Lower leg skin (tissue), 3 donors: ENCODE measurements around the gene ASTN1.

Source experiments
- POLR2A ChIP-seq, 2 donors: fragments of 450-650 bp; IDR thresholded peaks; one replicate each; pipeline ENCODE4 v1.6.1; 2016 to 2017; ENCODE audit warnings: antibody characterized with exemption in 2 of 2, mild to moderate bottlenecking in 1 of 2, moderate library complexity in 1 of 2
- TF ChIP-seq, protein P1 (sequence below), 3 donors: fragments of 450-650 bp; IDR thresholded peaks; one replicate each; pipeline ENCODE4 v1.5.1; 2016; ENCODE audit warnings: antibody characterized with exemption in 3 of 3, mild to moderate bottlenecking in 3 of 3, moderate library complexity in 2 of 3

DNA sequence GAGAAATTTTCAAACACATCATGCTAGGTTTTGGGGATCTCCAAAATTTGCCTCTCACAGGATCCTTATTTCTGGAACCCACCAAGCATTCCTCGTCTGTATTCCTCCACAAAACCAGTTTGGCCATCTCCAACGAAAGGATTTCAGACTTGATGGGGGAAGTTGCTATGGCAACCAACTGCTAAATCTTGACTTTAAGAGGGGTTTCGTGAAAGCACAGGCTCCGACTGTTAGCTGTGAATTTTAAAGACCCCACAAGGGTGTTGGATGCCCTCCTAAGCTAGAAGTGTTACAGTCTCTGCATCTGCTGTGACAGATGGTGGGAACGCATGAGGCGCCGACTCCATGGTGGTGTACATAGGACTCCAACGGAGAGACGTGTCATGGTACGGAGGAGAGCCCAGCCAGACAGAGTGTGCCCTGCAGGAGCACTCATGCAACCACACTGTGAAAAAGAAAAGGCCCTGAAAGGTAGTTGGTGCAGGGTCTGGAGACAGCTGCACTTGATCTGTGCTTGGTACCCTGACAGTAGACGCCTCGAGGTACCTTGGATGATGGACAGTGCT, 147.1 kb downstream of the ASTN1 start:
- no peak for TF ChIP-seq POLR2A (IDR thresholded peaks at IDR 0.05)
- TF ChIP-seq, protein P1, sequence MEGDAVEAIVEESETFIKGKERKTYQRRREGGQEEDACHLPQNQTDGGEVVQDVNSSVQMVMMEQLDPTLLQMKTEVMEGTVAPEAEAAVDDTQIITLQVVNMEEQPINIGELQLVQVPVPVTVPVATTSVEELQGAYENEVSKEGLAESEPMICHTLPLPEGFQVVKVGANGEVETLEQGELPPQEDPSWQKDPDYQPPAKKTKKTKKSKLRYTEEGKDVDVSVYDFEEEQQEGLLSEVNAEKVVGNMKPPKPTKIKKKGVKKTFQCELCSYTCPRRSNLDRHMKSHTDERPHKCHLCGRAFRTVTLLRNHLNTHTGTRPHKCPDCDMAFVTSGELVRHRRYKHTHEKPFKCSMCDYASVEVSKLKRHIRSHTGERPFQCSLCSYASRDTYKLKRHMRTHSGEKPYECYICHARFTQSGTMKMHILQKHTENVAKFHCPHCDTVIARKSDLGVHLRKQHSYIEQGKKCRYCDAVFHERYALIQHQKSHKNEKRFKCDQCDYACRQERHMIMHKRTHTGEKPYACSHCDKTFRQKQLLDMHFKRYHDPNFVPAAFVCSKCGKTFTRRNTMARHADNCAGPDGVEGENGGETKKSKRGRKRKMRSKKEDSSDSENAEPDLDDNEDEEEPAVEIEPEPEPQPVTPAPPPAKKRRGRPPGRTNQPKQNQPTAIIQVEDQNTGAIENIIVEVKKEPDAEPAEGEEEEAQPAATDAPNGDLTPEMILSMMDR (IDR thresholded peaks at IDR 0.05): no peak
